WERI-Rb-1 (cell line): ENCODE measurements around the gene PXMP2.

Experiments
- DNase-seq: peaks from one replicate; pipeline ENCODE4 v3.0.0-alpha.2; 2020
- H3K27ac ChIP-seq: fragments of 250-450 bp; sonication (Bioruptor Pico); 2 replicates; pipeline ENCODE4 v1.5.1; 2020; ENCODE audit warnings: mild to moderate bottlenecking, moderate library complexity
- H3K27me3 ChIP-seq: fragments of 250-450 bp; sonication (Bioruptor Pico); 2 replicates; pipeline ENCODE4 v1.5.1; 2021; ENCODE audit warnings: mild to moderate bottlenecking, low read depth, moderate library complexity; ENCODE audit not compliant: insufficient read depth, severe bottlenecking
- H3K36me3 ChIP-seq: fragments of 250-450 bp; sonication (Bioruptor Pico); 2 replicates; pipeline ENCODE4 v1.5.1; 2020; ENCODE audit warnings: mild to moderate bottlenecking, moderate library complexity
- H3K4me3 ChIP-seq: 2 replicates; pipeline ENCODE4 v1.5.1; 2011; ENCODE audit warnings: low read depth, mild to moderate bottlenecking, control low read depth, low read length
- H3K9me3 ChIP-seq: fragments of 250-450 bp; sonication (Bioruptor Pico); 2 replicates; pipeline ENCODE4 v1.5.1; 2021; ENCODE audit warnings: mild to moderate bottlenecking, moderate library complexity; ENCODE audit not compliant: severe bottlenecking
- TF ChIP-seq, protein P1 (sequence below): IDR thresholded peaks from 2 replicates; pipeline ENCODE4 v1.5.1; 2011; ENCODE audit warnings: low read depth, mild to moderate bottlenecking, control low read depth, inconsistent platforms, low read length

Gene PXMP2

DNA sequence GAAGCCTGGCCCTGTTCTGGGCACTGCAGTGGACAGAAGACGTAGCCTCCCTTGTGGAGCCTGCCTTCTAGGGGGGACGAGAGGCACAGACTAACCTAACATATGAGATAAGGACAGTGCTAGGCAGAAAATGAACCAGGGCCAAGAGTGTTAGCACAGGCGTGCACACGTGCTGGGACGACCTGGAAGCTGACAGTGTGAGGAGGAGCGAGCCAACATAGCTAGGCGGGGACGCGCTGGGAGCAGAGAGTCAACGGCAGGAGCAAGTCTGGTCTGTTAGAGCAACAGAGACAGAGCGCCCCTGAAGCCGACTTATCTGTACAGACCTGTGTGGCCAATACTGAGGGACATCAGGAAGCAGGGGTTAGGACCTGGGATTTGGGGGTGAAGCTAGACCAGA, 8.0 kb downstream of the PXMP2 start:
- H3K27ac ChIP-seq, result no peak overlapping the region
- no peak overlapping the region for H3K4me3 ChIP-seq
- TF ChIP-seq, protein P1, sequence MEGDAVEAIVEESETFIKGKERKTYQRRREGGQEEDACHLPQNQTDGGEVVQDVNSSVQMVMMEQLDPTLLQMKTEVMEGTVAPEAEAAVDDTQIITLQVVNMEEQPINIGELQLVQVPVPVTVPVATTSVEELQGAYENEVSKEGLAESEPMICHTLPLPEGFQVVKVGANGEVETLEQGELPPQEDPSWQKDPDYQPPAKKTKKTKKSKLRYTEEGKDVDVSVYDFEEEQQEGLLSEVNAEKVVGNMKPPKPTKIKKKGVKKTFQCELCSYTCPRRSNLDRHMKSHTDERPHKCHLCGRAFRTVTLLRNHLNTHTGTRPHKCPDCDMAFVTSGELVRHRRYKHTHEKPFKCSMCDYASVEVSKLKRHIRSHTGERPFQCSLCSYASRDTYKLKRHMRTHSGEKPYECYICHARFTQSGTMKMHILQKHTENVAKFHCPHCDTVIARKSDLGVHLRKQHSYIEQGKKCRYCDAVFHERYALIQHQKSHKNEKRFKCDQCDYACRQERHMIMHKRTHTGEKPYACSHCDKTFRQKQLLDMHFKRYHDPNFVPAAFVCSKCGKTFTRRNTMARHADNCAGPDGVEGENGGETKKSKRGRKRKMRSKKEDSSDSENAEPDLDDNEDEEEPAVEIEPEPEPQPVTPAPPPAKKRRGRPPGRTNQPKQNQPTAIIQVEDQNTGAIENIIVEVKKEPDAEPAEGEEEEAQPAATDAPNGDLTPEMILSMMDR, result no peak
- no peak for DNase-seq
- H3K36me3 ChIP-seq, result peaks cover 60% of the 10 kb centered on the region
- H3K27me3 ChIP-seq, result no peaks in the 10 kb centered on the region
- H3K9me3 ChIP-seq, result no peaks in the 10 kb centered on the region

DNA sequence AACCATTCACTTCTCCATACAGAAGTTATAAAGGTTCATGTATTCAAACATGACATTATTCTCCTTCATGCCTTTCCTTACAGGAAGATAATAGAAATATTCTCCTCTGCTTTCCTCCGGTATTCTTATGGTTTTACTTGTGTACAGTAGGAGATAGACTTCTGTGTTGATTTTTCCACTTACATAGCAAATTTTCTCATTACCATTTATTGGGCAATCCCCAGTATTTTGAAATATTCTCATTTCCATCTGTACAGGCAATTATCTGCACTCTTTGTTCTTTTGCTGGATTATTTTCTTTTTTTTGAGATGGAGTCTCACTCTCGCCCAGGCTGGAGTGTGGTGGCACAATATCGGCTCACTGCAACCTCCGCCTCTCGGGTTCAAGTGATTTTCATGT, 11.0 kb downstream of the PXMP2 start:
- Histone ChIP-seq H3K27me3 (no peaks in the 10 kb centered on the region), H3K4me3 (no peak overlapping the region), H3K36me3 (peaks cover 71% of the 10 kb centered on the region), H3K27ac (no peak overlapping the region), H3K9me3 (no peaks in the 10 kb centered on the region)
- DNase-seq, result no peak
- TF ChIP-seq, protein P1, result no peak

DNA sequence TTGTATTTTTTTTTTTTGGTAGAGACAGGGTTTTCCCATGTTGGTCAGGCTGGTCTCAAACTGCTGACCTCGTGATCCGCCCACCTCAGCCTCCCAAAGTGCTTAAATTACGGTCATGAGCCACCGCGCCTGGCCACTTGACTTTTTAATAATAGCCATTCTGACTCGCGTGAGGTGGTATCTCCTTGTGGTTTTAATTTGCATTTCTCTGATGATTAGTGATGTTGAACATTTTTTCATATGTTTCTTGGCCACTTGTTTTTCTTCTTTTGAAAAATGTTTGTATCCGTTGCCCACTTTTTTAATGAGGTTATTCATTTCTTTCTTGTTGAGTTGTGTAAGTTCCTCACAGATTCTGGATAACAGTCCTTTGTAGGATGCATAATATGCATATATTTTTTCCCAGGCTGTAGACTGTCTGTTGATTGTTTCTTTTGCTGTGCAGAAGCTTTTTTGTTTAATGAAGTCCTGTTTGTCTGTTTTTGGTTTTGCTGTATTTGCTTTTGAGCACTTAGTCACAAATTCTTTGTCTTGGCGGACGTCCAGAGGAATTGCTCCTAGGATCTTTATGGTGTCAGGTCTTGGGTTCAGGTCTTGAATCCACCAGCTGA, 12.9 kb downstream of the PXMP2 start:
- TF ChIP-seq, protein P1, result no peak
- Histone ChIP-seq H3K27me3 (no peaks in the 10 kb centered on the region), H3K4me3 (no peak overlapping the region), H3K36me3 (peaks cover 80% of the 10 kb centered on the region), H3K27ac (no peak overlapping the region), H3K9me3 (no peaks in the 10 kb centered on the region)
- no peak for DNase-seq

DNA sequence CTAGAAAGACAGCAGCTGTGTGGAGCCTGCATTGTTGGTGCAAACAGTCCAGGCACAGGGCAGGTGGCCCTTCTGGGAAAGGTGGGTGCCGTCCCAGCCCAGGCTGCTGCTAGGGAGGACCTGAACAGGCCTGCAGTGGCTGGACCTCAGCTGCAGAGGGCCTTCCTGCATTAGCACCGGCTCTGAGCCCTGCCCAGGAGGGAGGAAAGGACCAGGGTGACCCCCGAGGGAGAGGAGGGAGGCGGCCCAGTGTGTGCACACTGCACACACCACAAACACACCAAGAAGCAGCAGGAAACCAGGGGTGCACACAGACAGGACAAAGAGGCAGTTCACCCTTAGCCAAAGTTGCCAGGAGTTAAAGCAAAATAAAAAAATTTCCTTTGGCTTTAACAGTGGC, 15.3 kb downstream of the PXMP2 start:
- no peak for DNase-seq
- no peaks in the 10 kb centered on the region for H3K27me3 ChIP-seq
- H3K36me3 ChIP-seq, result peaks cover 66% of the 10 kb centered on the region
- TF ChIP-seq, protein P1, result no peak
- H3K9me3 ChIP-seq, result no peaks in the 10 kb centered on the region
- H3K4me3 ChIP-seq, result no peak overlapping the region
- H3K27ac ChIP-seq, result no peak overlapping the region

DNA sequence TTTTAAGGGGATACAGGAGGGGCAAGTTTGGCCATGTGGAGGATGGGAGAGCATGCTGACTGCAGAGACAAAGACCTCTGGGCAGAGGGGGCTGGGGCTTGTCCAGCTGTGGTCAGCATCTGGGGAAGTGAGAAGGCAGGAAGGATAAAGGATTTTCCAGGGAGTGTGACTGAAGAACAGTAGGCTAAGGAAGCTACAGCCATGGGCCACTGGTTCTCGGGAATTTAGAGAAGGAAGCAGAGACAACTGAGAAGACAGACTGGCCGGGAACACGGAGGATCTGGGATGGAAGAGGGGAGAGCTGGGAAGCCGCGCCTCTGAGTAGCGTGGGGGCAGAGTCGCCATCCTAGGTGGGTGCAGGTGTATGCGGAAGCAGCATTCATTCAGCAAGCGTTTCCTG, 16.3 kb downstream of the PXMP2 start:
- TF ChIP-seq, protein P1, result no peak
- Histone ChIP-seq H3K27ac (no peak overlapping the region), H3K36me3 (peaks cover 64% of the 10 kb centered on the region), H3K27me3 (no peaks in the 10 kb centered on the region), H3K9me3 (no peaks in the 10 kb centered on the region), H3K4me3 (no peak overlapping the region)
- DNase-seq, result no peak

DNA sequence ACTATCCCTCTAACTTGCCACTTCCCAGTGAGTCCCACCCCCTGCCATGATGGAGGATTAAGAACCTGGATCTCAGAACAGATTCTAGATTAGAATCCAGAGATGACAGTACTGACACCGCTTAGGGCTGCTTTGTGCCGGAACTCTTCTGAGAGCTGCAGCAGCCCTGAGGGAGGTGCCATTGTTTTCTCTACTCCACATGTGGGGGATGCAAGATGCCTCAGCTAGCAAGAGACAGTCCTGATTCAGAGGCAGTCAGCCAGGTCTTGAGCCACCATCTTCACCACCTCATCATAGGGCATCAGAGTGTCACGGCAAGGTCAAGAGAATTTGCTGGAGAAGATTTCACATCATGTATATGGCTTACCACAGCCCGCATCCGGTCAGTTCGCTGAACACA, 19.9 kb downstream of the PXMP2 start:
- no peak for DNase-seq
- Histone ChIP-seq H3K9me3 (no peaks in the 10 kb centered on the region), H3K4me3 (no peak overlapping the region), H3K36me3 (peaks cover 46% of the 10 kb centered on the region), H3K27ac (no peak overlapping the region), H3K27me3 (no peaks in the 10 kb centered on the region)
- TF ChIP-seq, protein P1, result no peak
